MM.1S (cell line): ENCODE data around the gene TSHZ2.

ENCODE experiments used
- DNase-seq: peaks from one replicate; pipeline ENCODE4 v3.0.0-alpha.2; 2015
- H2AFZ ChIP-seq: fragments of 300-600 bp; sonication (generic); 2 replicates; pipeline ENCODE4 v1.6.0; 2016; ENCODE audit warnings: antibody characterized with exemption, low read length
- H3F3A ChIP-seq: fragments of 300-600 bp; sonication (generic); 2 replicates; pipeline ENCODE4 v1.6.1; 2016; ENCODE audit warnings: mild to moderate bottlenecking, antibody characterized with exemption, low read length, moderate library complexity, mixed read lengths; ENCODE audit not compliant: insufficient read depth
- H3K27ac ChIP-seq: fragments of 300-600 bp; sonication (generic); 2 replicates; pipeline ENCODE4 v1.5.1; 2016; ENCODE audit warnings: mild to moderate bottlenecking, low read length
- H3K27me3 ChIP-seq: fragments of 300-600 bp; sonication (generic); replicated peaks from 2 replicates; pipeline ENCODE4 v1.6.0; 2016; ENCODE audit warnings: low read length; ENCODE audit not compliant: insufficient read depth
- H3K36me3 ChIP-seq: fragments of 300-600 bp; sonication (generic); replicated peaks from 2 replicates; pipeline ENCODE4 v1.6.1; 2016; ENCODE audit warnings: mild to moderate bottlenecking, low read length, mixed read lengths; ENCODE audit not compliant: insufficient read depth
- H3K4me1 ChIP-seq: fragments of 300-600 bp; sonication (generic); 2 replicates; pipeline ENCODE4 v1.6.1; 2016; ENCODE audit warnings: low read length, mixed read lengths
- H3K4me2 ChIP-seq: fragments of 300-600 bp; sonication (generic); 2 replicates; pipeline ENCODE4 v1.6.0; 2016; ENCODE audit warnings: low read depth, low read length
- H3K4me3 ChIP-seq: fragments of 300-600 bp; sonication (generic); 2 replicates; pipeline ENCODE4 v1.5.1; 2016; ENCODE audit warnings: low read length, mixed read lengths
- H3K79me2 ChIP-seq: fragments of 300-600 bp; sonication (generic); 2 replicates; pipeline ENCODE4 v1.6.1; 2016; ENCODE audit warnings: mixed run types, low read length, mixed read lengths
- H3K9ac ChIP-seq: fragments of 300-600 bp; sonication (generic); 2 replicates; pipeline ENCODE4 v1.6.1; 2016; ENCODE audit warnings: low read length, mixed read lengths
- H3K9me2 ChIP-seq: fragments of 300-600 bp; sonication (generic); replicated peaks from 2 replicates; pipeline ENCODE4 v1.6.1; 2016; ENCODE audit warnings: mild to moderate bottlenecking, low read length, mixed read lengths; ENCODE audit not compliant: insufficient read depth
- H3K9me3 ChIP-seq: fragments of 300-600 bp; sonication (generic); replicated peaks from 2 replicates; pipeline ENCODE4 v1.6.1; 2016; ENCODE audit warnings: mild to moderate bottlenecking, low read length, mixed read lengths; ENCODE audit not compliant: insufficient read depth
- H4K20me1 ChIP-seq: fragments of 300-600 bp; sonication (generic); 2 replicates; pipeline ENCODE4 v1.6.1; 2016; ENCODE audit warnings: mild to moderate bottlenecking, low read length, moderate library complexity, mixed read lengths; ENCODE audit not compliant: insufficient read depth
- CTCF ChIP-seq: fragments of 300-600 bp; sonication (generic); IDR thresholded peaks from 2 replicates; pipeline ENCODE4 v1.5.1; 2016; ENCODE audit warnings: antibody characterized with exemption, low read length, mixed read lengths
- EZH2 ChIP-seq: fragments of 300-600 bp; sonication (generic); optimal IDR thresholded peaks from 2 replicates; pipeline ENCODE3; 2017; ENCODE audit warnings: low read depth, mild to moderate bottlenecking, antibody characterized with exemption, low read length, mixed read lengths
- EZH2phosphoT487 ChIP-seq: fragments of 300-600 bp; sonication (generic); IDR thresholded peaks from 2 replicates; pipeline ENCODE4 v1.6.1; 2018; ENCODE audit warnings: antibody characterized with exemption, low read length

TSHZ2 gene

GRCh38 chr20:53301869-53302268 is 329.7 kb downstream of the TSHZ2 start:
- Histone ChIP-seq H3K79me2 (no peaks in the 10 kb centered on the region), H3K36me3 (no peaks in the 10 kb centered on the region), H3K9me2 (no peaks in the 10 kb centered on the region), H3F3A (no peaks in the 10 kb centered on the region), H3K27ac (no peak overlapping the region), H3K4me3 (no peak overlapping the region), H3K27me3 (no peaks in the 10 kb centered on the region), H3K9me3 (no peaks in the 10 kb centered on the region), H2AFZ (no peak overlapping the region), H3K4me2 (no peak overlapping the region), H4K20me1 (no peaks in the 10 kb centered on the region), H3K4me1 (no peaks in the 10 kb centered on the region), H3K9ac (no peak overlapping the region)
- TF ChIP-seq EZH2: no peak
- no peak for TF ChIP-seq CTCF
- TF ChIP-seq EZH2phosphoT487: no peak
- no peak for DNase-seq

- H3K36me3 ChIP-seq: no peaks in the 10 kb centered on the region
- no peak overlapping the region for H3K9ac ChIP-seq
- H3K27ac ChIP-seq: no peak overlapping the region
These were observed 330.7 kb downstream of the TSHZ2 start for GRCh38 chr20:53302695-53303412.

GRCh38 chr20:53303413-53303760 is 331.2 kb downstream of the TSHZ2 start:
- Histone ChIP-seq H3K4me1 (no peaks in the 10 kb centered on the region), H3F3A (no peaks in the 10 kb centered on the region), H2AFZ (no peak overlapping the region), H3K79me2 (no peaks in the 10 kb centered on the region), H3K36me3 (no peaks in the 10 kb centered on the region), H3K27me3 (no peaks in the 10 kb centered on the region), H3K9me3 (no peaks in the 10 kb centered on the region), H3K9ac (no peak overlapping the region), H4K20me1 (no peaks in the 10 kb centered on the region), H3K4me3 (no peak overlapping the region), H3K4me2 (no peak overlapping the region), H3K27ac (no peak overlapping the region), H3K9me2 (no peaks in the 10 kb centered on the region)
- no peak for TF ChIP-seq CTCF
- TF ChIP-seq EZH2: no peak
- TF ChIP-seq EZH2phosphoT487: no peak
- no peak for DNase-seq

More at GRCh38 chr20:53302695-53303412, 330.7 kb downstream of the TSHZ2 start:
- no peak overlapping the region for H3K4me3 ChIP-seq
- H3F3A ChIP-seq: no peaks in the 10 kb centered on the region
- no peak for DNase-seq
- no peak overlapping the region for H3K4me2 ChIP-seq
- H2AFZ ChIP-seq: no peak overlapping the region
- H4K20me1 ChIP-seq: no peaks in the 10 kb centered on the region
- H3K9me3 ChIP-seq: no peaks in the 10 kb centered on the region
- no peaks in the 10 kb centered on the region for H3K9me2 ChIP-seq
- H3K79me2 ChIP-seq: no peaks in the 10 kb centered on the region
- TF ChIP-seq EZH2phosphoT487: no peak
- TF ChIP-seq CTCF: no peak
- TF ChIP-seq EZH2: no peak
- H3K27me3 ChIP-seq: no peaks in the 10 kb centered on the region
- H3K4me1 ChIP-seq: no peaks in the 10 kb centered on the region
